ENCODE measurements around the gene CTRB1. TPM values are rescaled to one million over a fixed set of nuclear protein-coding genes. Genes with fewer than 3 reads are reported as not detected.
"Not testable (repeated sequence)": the region's sequence is repeated elsewhere in the genome, so short reads cannot be mapped to it uniquely, and the experiment has no call there.

The CTRB1 gene
- total RNA-seq, 1 experiment from 2014 or later, result not detected

- H3K27ac ChIP-seq (ENCODE audit: low read depth, low read length, poor library complexity, severe bottlenecking), result no peak overlapping the region
- peaks cover 17% of the 10 kb centered on the region for H3K4me1 ChIP-seq (ENCODE audit: insufficient read depth, low read length, poor library complexity, severe bottlenecking)
- no peaks in the 10 kb centered on the region for H3K36me3 ChIP-seq (ENCODE audit: insufficient read depth, low read length, poor library complexity, severe bottlenecking)
- no peak for DNase-seq (ENCODE audit: low spot score)
- POLR2A ChIA-PET (ENCODE audit: low non-redundant PET), result no interaction called here
- no peaks in the 10 kb centered on the region for H3K27me3 ChIP-seq (replicated peaks; ENCODE audit: insufficient read depth, low read depth, low read length, poor library complexity)
- intact Hi-C loops (cut with micrococcal nuclease; ENCODE audit: unreplicated experiment), result no loop called here
- no TSS peak for BruUV-seq (replicated peaks)
- CTCF ChIA-PET, result no interaction called here
- peak overlapping the region; percentile 97 for H3K4me3 ChIP-seq (ENCODE audit: low read depth, low read length, poor library complexity, severe bottlenecking)
- H3K9me3 ChIP-seq (ENCODE audit: low read depth, low read length, poor library complexity, severe bottlenecking), result no peaks in the 10 kb centered on the region
- TF ChIP-seq CTCF (conservative IDR thresholded peaks at IDR 0.05; ENCODE audit: low read depth, low read length) (no peak), EZH2 (IDR thresholded peaks at IDR 0.05; ENCODE audit: borderline replicate concordance, low read depth, low read length, poor library complexity, severe bottlenecking) (no peak)
These were observed 48.2 kb downstream of the CTRB1 start for GRCh38 chr16:75266738-75267630.

DNA sequence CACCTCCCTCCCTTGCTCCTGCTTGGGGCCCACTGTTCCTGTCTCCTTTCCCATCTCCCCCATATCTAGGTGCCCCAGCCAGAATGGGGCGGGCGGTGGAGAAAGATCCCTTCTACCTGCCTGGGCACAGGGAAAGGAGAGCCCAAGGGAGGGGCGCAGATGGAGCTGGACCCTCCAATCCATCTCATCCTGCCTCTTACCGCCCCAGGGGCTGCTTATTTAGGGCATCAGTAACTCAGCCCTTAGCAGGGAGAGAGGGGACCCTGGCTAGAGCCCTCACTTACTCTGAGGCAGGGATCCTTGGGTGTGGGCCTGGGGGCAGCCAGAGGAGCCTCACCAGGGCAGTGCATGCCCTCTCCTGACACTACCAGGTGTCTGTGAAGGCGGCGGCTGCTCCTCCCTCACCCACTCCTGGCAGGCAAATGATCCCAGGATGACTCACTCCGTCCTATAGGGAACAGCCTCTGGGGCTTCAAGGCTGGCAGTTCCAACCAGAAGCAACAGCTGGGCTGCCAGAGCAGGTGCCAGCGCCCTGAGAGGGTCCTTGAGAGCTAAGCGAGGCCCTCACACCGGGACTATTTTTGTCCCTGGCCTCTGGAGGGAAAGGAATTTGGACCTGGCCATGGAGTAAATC, 49.0 kb downstream of the CTRB1 start:
- ChIA-PET POLR2A (ENCODE audit: low non-redundant PET) (no interaction called here), CTCF (no interaction called here)
- no peaks in the 10 kb centered on the region for H3K9me3 ChIP-seq (ENCODE audit: low read depth, low read length, poor library complexity, severe bottlenecking)
- H3K4me3 ChIP-seq (ENCODE audit: low read depth, low read length, poor library complexity, severe bottlenecking), result no peak overlapping the region
- H3K36me3 ChIP-seq (ENCODE audit: insufficient read depth, low read length, poor library complexity, severe bottlenecking), result no peaks in the 10 kb centered on the region
- no TSS peak for BruUV-seq (replicated peaks)
- intact Hi-C loops (cut with micrococcal nuclease; ENCODE audit: unreplicated experiment), result no loop called here
- H3K4me1 ChIP-seq (ENCODE audit: insufficient read depth, low read length, poor library complexity, severe bottlenecking), result peaks cover 17% of the 10 kb centered on the region
- DNase-seq (ENCODE audit: low spot score), result peak; percentile 57
- no peak for TF ChIP-seq CTCF (conservative IDR thresholded peaks at IDR 0.05; ENCODE audit: low read depth, low read length)
- TF ChIP-seq EZH2 (IDR thresholded peaks at IDR 0.05; ENCODE audit: borderline replicate concordance, low read depth, low read length, poor library complexity, severe bottlenecking), result no peak
- H3K27ac ChIP-seq (ENCODE audit: low read depth, low read length, poor library complexity, severe bottlenecking), result no peak overlapping the region
- no peaks in the 10 kb centered on the region for H3K27me3 ChIP-seq (replicated peaks; ENCODE audit: insufficient read depth, low read depth, low read length, poor library complexity)

DNA sequence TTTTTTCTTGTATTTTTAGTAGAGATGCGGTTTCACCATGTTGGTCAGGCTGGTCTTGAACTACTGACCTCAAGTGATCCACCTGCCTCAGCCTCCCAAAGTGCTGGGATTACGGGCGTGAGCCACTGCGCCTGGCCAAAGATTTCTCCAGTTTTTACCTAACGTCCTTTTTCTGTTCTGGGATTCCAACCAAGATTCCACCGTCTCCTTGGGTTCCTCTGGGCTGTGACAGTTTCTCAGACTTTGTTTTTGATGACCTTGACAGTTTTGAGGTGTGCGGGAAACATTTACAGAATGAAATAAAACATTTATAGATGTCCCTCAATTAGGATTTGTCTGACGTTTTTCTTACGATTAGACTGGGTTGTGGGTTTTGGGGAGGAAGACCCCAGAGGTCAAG, 50.6 kb downstream of the CTRB1 start:
- H3K9me3 ChIP-seq (ENCODE audit: low read depth, low read length, poor library complexity, severe bottlenecking); H3K4me3 ChIP-seq (ENCODE audit: low read depth, low read length, poor library complexity, severe bottlenecking); H3K36me3 ChIP-seq (ENCODE audit: insufficient read depth, low read length, poor library complexity, severe bottlenecking); POLR2A ChIA-PET (ENCODE audit: low non-redundant PET); CTCF ChIA-PET; H3K27ac ChIP-seq (ENCODE audit: low read depth, low read length, poor library complexity, severe bottlenecking); intact Hi-C loops (cut with micrococcal nuclease; ENCODE audit: unreplicated experiment); H3K27me3 ChIP-seq (replicated peaks; ENCODE audit: insufficient read depth, low read depth, low read length, poor library complexity); BruUV-seq (replicated peaks); DNase-seq (ENCODE audit: low spot score): not testable (repeated sequence)
- peaks cover 11% of the 10 kb centered on the region for H3K4me1 ChIP-seq (ENCODE audit: insufficient read depth, low read length, poor library complexity, severe bottlenecking)
